KOPT-K1 (cell line): ENCODE measurements around the gene PARP12.

ENCODE experiments used
- H3K27ac ChIP-seq: fragments of 200-600 bp; sonication (generic); 2 replicates; pipeline ENCODE4 v1.5.1; 2016; ENCODE audit warnings: antibody characterized with exemption, mild to moderate bottlenecking, low read depth, low read length; ENCODE audit not compliant: poor library complexity, severe bottlenecking
- H3K36me3 ChIP-seq: fragments of 200-600 bp; sonication (generic); 2 replicates; pipeline ENCODE4 v1.5.1; 2017; ENCODE audit warnings: antibody characterized with exemption, mild to moderate bottlenecking, low read length, moderate library complexity; ENCODE audit not compliant: insufficient read depth
- H3K9me3 ChIP-seq: fragments of 200-600 bp; sonication (generic); 2 replicates; pipeline ENCODE4 v1.5.1; 2017; ENCODE audit warnings: antibody characterized with exemption, low read length, mild to moderate bottlenecking; ENCODE audit not compliant: insufficient read depth, poor library complexity, severe bottlenecking

Gene PARP12

DNA sequence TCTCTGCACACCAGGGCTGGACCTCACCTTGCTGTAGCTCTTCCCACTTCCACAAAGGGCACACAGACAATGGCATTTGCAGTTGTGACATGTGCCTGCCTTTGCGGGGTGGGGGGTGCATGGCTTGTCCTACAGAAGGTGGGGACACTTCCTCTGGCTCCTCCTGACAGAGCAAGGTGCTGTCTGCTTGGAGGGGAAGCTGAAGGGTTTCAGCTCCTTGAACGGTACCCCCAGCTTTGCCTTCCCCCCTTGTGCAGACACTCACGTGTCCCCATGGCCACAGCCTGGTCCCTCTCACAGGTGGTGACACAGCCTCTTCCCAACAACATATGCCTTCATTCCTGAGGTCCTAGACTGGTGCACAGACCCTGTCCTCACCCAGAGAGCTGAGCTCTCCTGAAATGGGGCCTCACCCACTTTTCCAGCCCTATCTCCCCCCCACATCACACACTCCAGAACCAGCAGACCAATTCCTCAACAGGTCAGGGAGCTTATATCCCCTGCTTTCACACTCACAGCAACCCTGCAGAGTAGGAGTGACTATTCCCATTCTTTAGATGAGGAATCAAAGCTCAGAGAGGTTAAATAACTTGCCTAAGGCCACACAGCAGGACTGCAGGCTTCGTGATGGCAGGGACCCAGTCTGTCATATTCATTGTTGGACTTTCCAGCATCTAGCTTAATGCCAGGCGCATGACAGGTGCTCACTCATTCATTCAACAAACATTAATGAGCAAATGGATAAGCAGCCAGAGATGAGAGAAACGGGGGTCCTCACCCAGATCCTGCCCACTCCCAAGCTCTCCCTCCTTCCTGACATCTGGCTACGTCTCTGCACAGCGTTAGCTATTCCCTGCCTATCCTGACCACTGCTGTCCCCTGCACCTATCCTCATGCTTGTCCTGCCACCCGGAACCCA lies 44.4 kb downstream of the PARP12 start:
- H3K36me3 ChIP-seq: peaks cover 24% of the 10 kb centered on the region
- no peaks in the 10 kb centered on the region for H3K9me3 ChIP-seq
- no peak overlapping the region for H3K27ac ChIP-seq

DNA sequence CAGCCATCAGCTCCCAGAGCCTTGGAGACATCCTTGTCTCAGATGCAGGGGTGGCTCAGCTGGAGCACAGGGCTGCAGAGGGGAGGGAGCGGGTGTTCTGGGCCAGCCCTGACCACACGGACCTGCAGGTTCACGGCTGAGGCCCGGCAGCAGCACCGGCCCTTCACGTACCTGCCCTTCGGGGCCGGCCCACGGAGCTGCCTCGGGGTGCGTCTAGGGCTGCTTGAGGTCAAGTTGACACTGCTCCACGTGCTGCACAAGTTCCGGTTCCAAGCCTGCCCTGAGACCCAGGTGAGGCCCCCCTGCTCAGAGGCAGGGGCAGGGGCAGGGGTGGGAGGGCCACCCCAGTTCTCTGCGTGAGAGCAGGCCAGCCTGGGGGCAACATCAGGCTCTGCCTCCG lies 45.2 kb downstream of the PARP12 start:
- no peak overlapping the region for H3K27ac ChIP-seq
- no peaks in the 10 kb centered on the region for H3K9me3 ChIP-seq

DNA sequence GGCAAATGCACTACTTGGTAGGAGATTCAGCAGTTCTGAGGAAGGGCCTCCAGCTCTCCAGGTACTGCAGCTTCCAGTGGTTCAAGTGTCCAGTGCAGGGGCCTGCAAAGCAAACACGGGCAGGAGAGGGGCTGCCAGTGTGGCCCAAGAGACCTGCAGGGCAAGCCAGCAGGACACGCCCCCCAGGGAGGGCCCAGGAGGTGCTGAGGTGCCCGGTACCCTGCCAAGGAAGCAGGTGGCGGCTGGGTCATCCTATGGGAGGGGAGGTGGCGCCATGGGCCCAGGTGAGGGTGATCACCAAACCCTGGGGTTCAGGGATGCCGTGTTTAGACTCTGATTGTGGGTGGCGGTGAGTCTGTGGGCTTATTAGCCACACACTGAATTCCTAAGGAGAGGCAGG lies 45.7 kb downstream of the PARP12 start:
- no peaks in the 10 kb centered on the region for H3K9me3 ChIP-seq

More for the DNA sequence above, 45.2 kb downstream of the PARP12 start:
- peaks cover 15% of the 10 kb centered on the region for H3K36me3 ChIP-seq

DNA sequence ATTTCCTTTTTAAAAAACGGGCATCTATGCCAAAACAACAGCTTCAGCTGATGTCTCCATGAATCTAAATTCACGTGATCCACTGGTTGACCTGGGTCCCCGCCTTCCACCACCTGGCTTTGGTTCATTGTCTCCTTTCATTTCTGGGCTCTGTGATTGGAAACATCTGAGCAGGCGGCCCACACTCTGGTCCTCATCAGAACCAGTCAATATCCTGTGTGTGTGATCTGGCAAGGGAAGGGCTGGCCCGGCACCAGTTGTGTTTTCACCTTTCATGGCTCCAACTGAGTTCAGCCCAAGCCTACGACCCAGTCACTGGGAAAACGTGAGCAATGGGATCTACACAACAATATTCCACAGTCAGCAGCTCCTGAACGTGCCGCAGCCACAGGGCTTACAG lies 46.2 kb downstream of the PARP12 start:
- H3K9me3 ChIP-seq: no peaks in the 10 kb centered on the region
- peaks cover 5% of the 10 kb centered on the region; the same call in 1 of the 2 replicates for H3K36me3 ChIP-seq
- H3K27ac ChIP-seq: no peak overlapping the region

More for the DNA sequence above, 45.7 kb downstream of the PARP12 start:
- Histone ChIP-seq H3K27ac (no peak overlapping the region), H3K36me3 (peaks cover 10% of the 10 kb centered on the region; the same call in 1 of the 2 replicates)

DNA sequence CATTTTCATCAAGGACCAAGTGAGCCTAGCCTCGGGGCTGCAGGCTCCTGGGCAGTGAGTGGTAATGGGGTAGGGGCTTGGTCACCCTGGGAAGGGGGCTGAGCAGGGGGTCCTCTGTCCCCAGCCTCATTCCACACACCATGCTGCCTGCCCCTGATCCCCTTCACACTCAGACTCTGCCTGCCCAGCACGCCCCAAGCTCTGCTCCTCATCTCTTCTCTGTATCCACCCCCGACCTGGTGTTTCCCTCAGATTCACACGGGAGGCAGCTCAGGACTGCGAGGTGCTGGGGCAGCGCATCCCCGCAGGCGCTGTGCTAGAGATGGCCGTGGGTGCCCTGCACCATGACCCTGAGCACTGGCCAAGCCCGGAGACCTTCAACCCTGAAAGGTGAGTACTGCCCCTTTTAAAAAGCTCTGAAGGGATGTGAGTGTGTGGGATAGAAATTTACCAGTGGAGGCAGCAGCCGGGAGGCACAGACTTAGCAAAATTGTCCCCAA lies 47.2 kb downstream of the PARP12 start:
- Histone ChIP-seq H3K27ac (no peak overlapping the region), H3K36me3 (no peaks in the 10 kb centered on the region), H3K9me3 (no peaks in the 10 kb centered on the region)

DNA sequence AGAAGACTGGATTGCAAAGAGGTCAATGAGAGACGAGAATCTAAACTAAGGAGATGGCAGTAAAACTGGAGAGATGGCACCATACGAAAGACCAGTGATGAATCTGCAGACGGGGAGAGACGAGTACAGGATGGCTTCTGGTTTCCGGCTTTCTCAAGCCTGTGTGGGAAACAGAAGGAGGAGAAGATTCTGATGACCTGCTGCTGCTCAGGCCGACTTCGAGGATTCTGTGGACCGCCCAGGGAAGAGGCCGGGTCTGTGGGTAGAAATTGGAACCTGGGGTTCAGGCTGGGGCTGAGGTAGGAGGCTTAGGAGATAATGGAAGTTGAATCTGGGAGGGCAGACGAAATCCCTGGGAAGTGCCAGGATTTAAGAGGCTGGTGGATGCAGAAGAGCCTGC lies 48.6 kb downstream of the PARP12 start:
- Histone ChIP-seq H3K36me3 (no peaks in the 10 kb centered on the region), H3K9me3 (no peaks in the 10 kb centered on the region), H3K27ac (no peak overlapping the region)

DNA sequence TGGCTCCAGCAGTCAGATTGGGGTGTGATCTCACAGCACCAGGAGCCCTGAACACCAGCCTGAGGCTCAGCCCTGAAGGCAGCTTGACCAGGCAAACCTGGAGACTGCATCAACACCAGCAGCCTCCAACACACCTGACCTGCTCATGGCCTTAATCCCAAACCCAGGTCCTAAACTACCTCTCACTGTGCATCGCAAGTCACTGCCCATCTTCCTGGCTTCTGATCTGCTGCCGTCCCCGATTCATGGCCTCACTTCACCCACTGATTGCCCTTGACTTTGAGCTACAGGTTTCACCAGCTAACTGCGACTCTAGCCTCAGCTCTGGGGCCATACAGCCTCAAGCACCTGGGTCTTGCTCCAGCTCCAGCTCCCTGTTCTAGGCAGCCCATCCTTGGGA lies 49.1 kb downstream of the PARP12 start:
- Histone ChIP-seq H3K36me3 (no peaks in the 10 kb centered on the region), H3K27ac (no peak overlapping the region), H3K9me3 (no peaks in the 10 kb centered on the region)

DNA sequence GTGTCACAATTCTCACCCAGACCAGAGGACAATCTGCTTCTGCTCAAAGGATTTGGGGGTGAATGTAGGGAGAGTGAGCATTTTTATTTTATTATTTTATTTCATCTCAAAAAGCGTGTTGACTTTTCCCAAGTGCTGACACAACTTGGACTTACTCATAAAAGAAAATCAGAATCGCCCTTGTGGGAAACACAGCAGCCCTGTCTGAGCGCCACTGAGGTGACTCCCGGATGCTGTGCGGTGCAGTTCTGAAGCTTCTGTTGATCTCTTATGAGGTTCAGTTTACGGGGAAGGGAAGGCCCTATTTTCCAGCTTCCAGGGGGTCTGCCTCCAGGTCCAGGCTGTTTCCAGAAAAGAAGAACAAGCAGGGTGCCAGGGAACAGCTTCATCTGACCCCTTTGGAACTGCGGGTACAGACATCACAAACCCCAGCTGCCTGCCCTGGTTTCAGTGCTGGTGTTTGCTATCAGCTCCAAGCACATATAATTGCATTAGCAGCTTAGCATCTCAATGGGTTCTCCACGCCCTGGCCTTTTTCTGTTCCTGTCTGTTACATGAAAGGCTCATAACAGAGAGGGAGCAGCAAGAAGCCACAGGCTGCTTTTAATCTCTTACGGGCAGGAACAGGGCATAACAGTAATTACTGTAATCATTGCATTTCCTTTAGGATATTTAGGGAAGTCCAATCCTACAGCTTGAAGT lies 52.4 kb downstream of the PARP12 start:
- H3K36me3 ChIP-seq: no peaks in the 10 kb centered on the region

DNA sequence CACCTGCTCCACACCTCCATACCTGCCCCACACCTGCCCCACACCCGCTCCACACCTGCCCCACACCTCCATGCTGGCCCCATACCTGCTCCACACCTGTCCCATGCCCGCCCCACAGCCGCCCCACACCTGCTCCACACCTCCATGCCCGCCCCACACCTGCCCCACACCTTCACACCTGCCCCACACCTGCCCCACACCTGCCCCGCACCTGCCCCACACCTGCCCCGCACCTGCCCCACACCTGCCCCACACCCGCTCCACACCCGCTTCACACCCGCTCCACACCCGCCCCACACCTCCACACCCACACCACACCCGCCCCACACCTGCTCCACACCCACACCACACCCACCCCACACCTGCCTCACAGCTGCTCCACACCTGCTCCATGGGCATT lies 53.0 kb downstream of the PARP12 start:
- H3K36me3 ChIP-seq: no peaks in the 10 kb centered on the region
- H3K9me3 ChIP-seq: no peaks in the 10 kb centered on the region
- no peak overlapping the region for H3K27ac ChIP-seq

More for the DNA sequence above, 52.4 kb downstream of the PARP12 start:
- no peak overlapping the region for H3K27ac ChIP-seq
- no peaks in the 10 kb centered on the region for H3K9me3 ChIP-seq

DNA sequence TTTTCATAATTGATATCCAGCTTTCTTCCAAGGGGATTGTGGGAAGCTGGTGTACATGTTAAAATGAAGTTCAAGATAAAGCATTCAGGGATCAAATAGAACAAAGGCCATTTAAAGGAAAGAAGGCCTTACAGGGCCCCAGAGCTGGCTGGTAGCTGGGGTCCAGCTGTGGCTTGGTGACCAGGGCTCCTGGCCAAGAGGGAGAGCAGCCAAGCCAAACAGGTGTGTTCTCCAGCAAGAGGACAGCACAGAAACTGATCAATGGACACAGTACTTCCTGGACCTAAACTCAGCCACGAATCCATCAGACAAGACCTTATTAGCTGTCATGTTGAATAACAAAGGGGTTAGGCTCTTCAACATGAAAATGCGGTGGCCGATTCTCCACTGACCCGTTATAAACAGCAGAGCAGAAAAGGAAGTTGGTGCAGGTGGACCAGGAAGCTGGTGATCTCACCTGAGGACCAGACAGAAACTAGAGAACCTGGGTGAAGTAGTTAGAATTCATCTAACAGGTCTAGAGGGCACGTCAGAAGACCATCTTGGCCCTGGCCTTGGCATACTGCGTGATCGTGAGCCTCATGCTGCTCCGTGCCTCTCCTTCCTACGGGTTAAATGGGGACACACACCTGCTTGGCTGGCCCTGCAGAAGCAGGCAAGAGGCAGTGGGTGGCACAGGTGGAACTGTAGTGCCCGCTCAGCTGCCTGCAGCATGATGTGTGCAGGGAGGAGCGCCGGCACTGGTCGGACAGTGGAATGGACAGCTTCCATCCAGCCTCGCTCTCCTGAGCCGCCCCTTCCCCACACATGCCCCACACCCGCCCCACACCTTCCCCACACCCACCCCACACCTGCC lies 53.8 kb downstream of the PARP12 start:
- H3K27ac ChIP-seq: no peak overlapping the region
- no peaks in the 10 kb centered on the region for H3K9me3 ChIP-seq
- no peaks in the 10 kb centered on the region for H3K36me3 ChIP-seq

DNA sequence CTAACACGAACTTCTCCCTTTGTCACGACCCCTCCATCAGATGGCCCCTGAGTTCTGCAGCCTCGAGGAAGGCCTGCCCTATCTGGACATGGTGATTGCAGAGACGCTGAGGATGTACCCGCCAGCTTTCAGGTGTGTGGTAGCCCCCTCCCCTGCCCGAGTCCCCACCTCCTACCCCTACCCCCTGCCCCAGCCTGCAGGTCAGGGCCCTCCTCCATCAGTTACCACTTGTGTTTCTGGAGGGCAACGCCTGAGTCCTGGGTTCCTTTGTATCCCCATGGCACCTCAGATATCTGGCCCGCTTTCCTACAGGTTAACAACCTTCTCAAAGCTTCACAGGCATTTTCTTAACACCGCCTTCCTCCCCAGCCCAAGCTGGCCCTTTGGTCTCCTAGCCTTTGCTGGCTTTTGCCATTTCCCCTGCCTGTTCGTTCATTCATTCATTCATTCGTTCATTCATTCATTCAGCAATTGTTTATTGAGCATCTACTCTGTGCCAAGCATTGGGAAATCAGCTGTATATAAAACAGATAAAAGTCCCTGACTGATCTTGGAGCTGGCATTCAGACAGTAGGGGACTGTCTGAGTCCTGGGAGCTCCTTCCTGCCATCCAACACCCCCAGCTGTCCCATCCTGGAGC lies 55.6 kb downstream of the PARP12 start:
- no peak overlapping the region for H3K27ac ChIP-seq
- no peaks in the 10 kb centered on the region for H3K36me3 ChIP-seq
- H3K9me3 ChIP-seq: no peaks in the 10 kb centered on the region

DNA sequence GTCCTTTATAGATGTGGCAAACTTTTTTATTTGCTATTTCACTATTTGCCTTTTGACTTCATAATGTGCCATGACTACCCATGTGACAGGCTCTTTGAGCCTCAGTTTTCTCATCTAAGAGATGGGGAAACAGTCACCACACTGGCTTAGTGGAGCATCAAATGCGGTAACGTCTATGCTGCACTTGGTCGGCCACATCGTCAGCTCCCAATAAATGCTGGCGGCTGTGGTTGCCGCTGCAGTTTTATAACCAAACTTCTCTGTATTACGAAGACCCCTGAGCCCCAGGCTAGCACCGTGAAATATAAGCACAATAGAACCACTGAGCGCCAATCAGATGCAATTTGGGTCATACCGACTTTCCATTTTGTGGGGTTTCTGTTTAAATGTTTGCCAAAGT lies 56.2 kb downstream of the PARP12 start:
- no peaks in the 10 kb centered on the region for H3K36me3 ChIP-seq
- H3K27ac ChIP-seq: no peak overlapping the region
- H3K9me3 ChIP-seq: no peaks in the 10 kb centered on the region

DNA sequence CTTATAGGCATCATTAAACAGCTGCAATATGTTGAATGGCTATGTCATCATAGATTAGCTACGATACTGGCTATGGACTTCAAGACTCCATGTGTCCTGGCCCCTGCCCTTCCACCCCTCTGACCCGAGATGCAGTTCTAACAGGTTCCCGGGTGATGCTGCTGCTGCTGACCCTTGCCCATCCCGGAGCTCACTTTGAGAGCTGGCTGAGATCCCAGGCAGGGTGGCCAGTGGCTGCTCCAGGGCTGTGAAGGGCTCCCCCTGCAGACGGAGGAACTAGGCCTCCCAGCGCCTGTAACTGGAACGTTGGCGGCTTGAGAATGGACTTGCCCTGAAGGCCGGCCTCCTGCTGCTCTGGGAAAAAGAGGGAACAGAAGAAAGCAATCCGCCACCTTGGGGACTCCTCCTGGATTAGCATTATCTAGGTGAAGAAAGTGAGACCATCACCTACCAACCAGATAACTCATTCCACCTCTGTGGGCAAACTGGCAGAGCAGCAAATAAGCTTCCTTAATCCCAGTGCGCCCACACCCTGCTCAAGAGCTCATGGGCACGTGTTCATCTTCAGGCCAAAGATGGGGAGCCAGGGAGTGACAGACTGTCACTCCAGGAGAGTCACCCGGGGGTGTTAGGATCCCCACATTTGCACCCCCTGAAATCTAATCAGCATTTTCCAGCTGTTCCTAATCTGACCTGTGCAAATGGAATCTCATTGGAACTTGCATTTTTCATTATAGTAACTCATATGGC lies 56.8 kb downstream of the PARP12 start:
- no peaks in the 10 kb centered on the region for H3K36me3 ChIP-seq
- H3K9me3 ChIP-seq: no peaks in the 10 kb centered on the region
- H3K27ac ChIP-seq: no peak overlapping the region

DNA sequence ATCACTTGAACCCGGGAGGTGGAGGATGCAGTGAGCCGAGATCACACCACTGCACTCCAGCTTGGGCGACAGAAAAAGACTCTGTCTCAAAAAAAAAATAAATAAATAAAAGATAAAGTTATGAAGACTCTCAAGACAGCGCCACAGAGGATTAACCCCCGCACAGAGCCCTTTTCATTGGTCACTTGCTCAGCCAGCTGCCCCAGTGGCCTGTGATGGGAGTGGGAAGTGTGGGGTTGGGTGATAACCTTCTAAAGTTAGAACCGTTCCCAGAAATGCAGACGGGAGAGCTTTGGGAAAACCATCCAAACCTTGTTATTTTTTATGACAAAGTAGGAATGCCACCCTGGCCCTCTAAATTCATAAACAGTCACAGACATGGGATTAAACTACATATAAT lies 57.4 kb downstream of the PARP12 start:
- no peaks in the 10 kb centered on the region for H3K36me3 ChIP-seq
- H3K9me3 ChIP-seq: no peaks in the 10 kb centered on the region
- no peak overlapping the region for H3K27ac ChIP-seq
